Hepatocyte (in vitro differentiated cells): Measurements from ENCODE around the gene DHX8. TPM values are rescaled to one million over a fixed set of nuclear protein-coding genes. Genes with fewer than 3 reads are reported as not detected.

Experiments used
- DNase-seq: peaks from one replicate; pipeline ENCODE4 v3.0.0-alpha.2; 2016; ENCODE audit warnings: low spot score
- H2AFZ ChIP-seq: fragments of 200-600 bp; sonication (generic); 2 replicates; pipeline ENCODE4 v1.6.0; 2016; ENCODE audit warnings: antibody characterized with exemption, mild to moderate bottlenecking
- H3K27ac ChIP-seq: fragments of 200-600 bp; sonication (generic); 2 replicates; pipeline ENCODE4 v1.5.1; 2016; ENCODE audit warnings: mild to moderate bottlenecking
- H3K27me3 ChIP-seq: fragments of 200-600 bp; sonication (generic); 2 replicates; pipeline ENCODE4 v1.6.1; 2016
- H3K36me3 ChIP-seq: fragments of 200-600 bp; sonication (generic); replicated peaks from 2 replicates; pipeline ENCODE4 v1.5.1; 2016; ENCODE audit warnings: low read depth; ENCODE audit not compliant: insufficient read depth
- H3K4me1 ChIP-seq: fragments of 200-600 bp; sonication (generic); 2 replicates; pipeline ENCODE4 v1.5.1; 2016; ENCODE audit warnings: mild to moderate bottlenecking, moderate library complexity; ENCODE audit not compliant: insufficient read depth
- H3K4me2 ChIP-seq: fragments of 200-600 bp; sonication (generic); 2 replicates; pipeline ENCODE4 v1.6.0; 2016
- H3K4me3 ChIP-seq: fragments of 200-600 bp; sonication (generic); 2 replicates; pipeline ENCODE4 v1.5.1; 2016; ENCODE audit warnings: mild to moderate bottlenecking
- H3K79me2 ChIP-seq: fragments of 200-600 bp; sonication (generic); 2 replicates; pipeline ENCODE4 v1.6.0; 2017; ENCODE audit warnings: mild to moderate bottlenecking
- H3K9me2 ChIP-seq: fragments of 200-600 bp; sonication (generic); replicated peaks from 2 replicates; pipeline ENCODE4 v1.6.0; 2017; ENCODE audit warnings: mild to moderate bottlenecking; ENCODE audit not compliant: insufficient read depth
- H3K9me3 ChIP-seq: fragments of 200-600 bp; sonication (generic); 2 replicates; pipeline ENCODE4 v1.5.1; 2016; ENCODE audit warnings: low read depth, mild to moderate bottlenecking
- H4K20me1 ChIP-seq: fragments of 200-600 bp; sonication (generic); 2 replicates; pipeline ENCODE4 v1.6.0; 2016; ENCODE audit warnings: mild to moderate bottlenecking; ENCODE audit not compliant: insufficient read depth, poor library complexity, severe bottlenecking
- CTCF ChIP-seq: fragments of 200-600 bp; sonication (generic); IDR thresholded peaks from 2 replicates; pipeline ENCODE4 v1.5.1; 2016; ENCODE audit warnings: antibody characterized with exemption, mild to moderate bottlenecking; ENCODE audit not compliant: poor library complexity
- EZH2 ChIP-seq: fragments of 200-600 bp; sonication (generic); IDR thresholded peaks from 2 replicates; pipeline ENCODE4 v1.6.1; 2016; ENCODE audit warnings: antibody characterized with exemption, mild to moderate bottlenecking, borderline replicate concordance
- EZH2phosphoT487 ChIP-seq: fragments of 200-600 bp; sonication (generic); IDR thresholded peaks from one replicate; pipeline ENCODE4 v1.6.1; 2018; ENCODE audit warnings: antibody characterized with exemption, mild to moderate bottlenecking, low read depth, moderate library complexity; ENCODE audit not compliant: unreplicated experiment, severe bottlenecking
- WGBS: methylation state at CpG from one replicate; pipeline ENCODE4 v1.1.6; 2016; ENCODE audit warnings: low lambda C conversion rate; ENCODE audit errors: missing lambda C conversion rate; 5-methylcytosine and 5-hydroxymethylcytosine counted together
- polyA plus RNA-seq: library from polyadenylated mRNA; unstranded; fragments of >200 nt; fragmentation: Nextera tagmentation; extraction: Ambion mirVana; gene quantifications from 2 replicates; pipeline ENCODE4 v1.2.1, GENCODE V29; 2016
- total RNA-seq: library from RNA; depleted of rRNA; stranded (reverse); fragments of >200 nt; gene quantifications from 2 replicates; pipeline ENCODE4 v1.2.3, GENCODE V29; 2014

Gene DHX8
- total and polyA plus RNA-seq, 2 experiments from 2014 or later, result 26.6 to 35.0 TPM

GRCh38 chr17:43453331-43453812 is 30.4 kb upstream of the DHX8 start:
- H3K36me3 ChIP-seq, result no peaks in the 10 kb centered on the region
- no peak overlapping the region for H3K27ac ChIP-seq
- TF ChIP-seq EZH2phosphoT487 (no peak), EZH2 (no peak), CTCF (no peak)
- no peaks in the 10 kb centered on the region for H3K27me3 ChIP-seq
- no peaks in the 10 kb centered on the region for H3K9me2 ChIP-seq
- H3K4me1 ChIP-seq, result peaks cover 5% of the 10 kb centered on the region
- H3K4me2 ChIP-seq, result no peak overlapping the region
- H3K79me2 ChIP-seq, result no peaks in the 10 kb centered on the region
- H4K20me1 ChIP-seq, result no peaks in the 10 kb centered on the region
- no peak overlapping the region for H2AFZ ChIP-seq
- H3K9me3 ChIP-seq, result no peaks in the 10 kb centered on the region
- WGBS, result 67% methylated on average over 11 of the region's 11 CpGs
- no peak overlapping the region for H3K4me3 ChIP-seq
- DNase-seq, result no peak

- H3K79me2 ChIP-seq, result no peaks in the 10 kb centered on the region
- H3K9me2 ChIP-seq, result no peaks in the 10 kb centered on the region
- DNase-seq, result no peak
- no peaks in the 10 kb centered on the region for H4K20me1 ChIP-seq
- no peaks in the 10 kb centered on the region for H3K36me3 ChIP-seq
- H3K27ac ChIP-seq, result no peak overlapping the region
- H3K27me3 ChIP-seq, result no peaks in the 10 kb centered on the region
- H3K9me3 ChIP-seq, result no peaks in the 10 kb centered on the region
- no peak overlapping the region for H3K4me3 ChIP-seq
- H3K4me2 ChIP-seq, result no peak overlapping the region
- H3K4me1 ChIP-seq, result peaks cover 2% of the 10 kb centered on the region
- TF ChIP-seq CTCF (no peak), EZH2phosphoT487 (no peak), EZH2 (no peak)
- WGBS, result 74% methylated on average over 1 of the region's 1 CpG
- no peak overlapping the region for H2AFZ ChIP-seq
Measured at GRCh38 chr17:43454868-43455267, 28.9 kb upstream of the DHX8 start.

DNA sequence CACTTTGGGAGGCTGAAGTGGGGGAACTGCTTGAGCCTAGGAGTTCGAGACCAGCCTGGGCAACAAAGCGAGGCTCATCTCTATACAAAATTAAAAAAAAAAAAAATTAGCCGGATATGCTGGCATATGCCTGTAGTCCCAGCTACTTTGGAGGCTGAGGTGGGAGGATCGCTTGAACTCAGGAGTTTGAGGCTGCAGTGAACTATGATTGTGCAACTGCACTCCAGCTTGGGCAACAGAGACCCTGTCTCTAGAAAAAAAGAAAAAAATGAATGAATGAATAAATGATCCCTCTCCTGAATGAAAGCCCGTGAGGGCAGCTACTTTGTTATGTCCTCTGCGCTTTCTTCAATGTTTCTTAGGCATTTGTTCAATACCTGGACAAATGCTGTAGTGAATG is 27.7 kb upstream of the DHX8 start:
- WGBS, result 100% methylated on average over 6 of the region's 6 CpGs
- no peaks in the 10 kb centered on the region for H3K27me3 ChIP-seq
- H3K4me2 ChIP-seq, result no peak overlapping the region
- H3K9me2 ChIP-seq, result no peaks in the 10 kb centered on the region
- no peaks in the 10 kb centered on the region for H3K4me1 ChIP-seq
- no peak overlapping the region for H3K4me3 ChIP-seq
- TF ChIP-seq CTCF (no peak), EZH2phosphoT487 (no peak), EZH2 (no peak)
- no peaks in the 10 kb centered on the region for H3K79me2 ChIP-seq
- no peaks in the 10 kb centered on the region for H4K20me1 ChIP-seq
- no peak overlapping the region for H2AFZ ChIP-seq
- DNase-seq, result no peak
- H3K27ac ChIP-seq, result no peak overlapping the region
- no peaks in the 10 kb centered on the region for H3K36me3 ChIP-seq
- no peaks in the 10 kb centered on the region for H3K9me3 ChIP-seq
